Parathyroid adenoma (tissue), 2 donors: ENCODE measurements around the gene MYO5B.

ENCODE experiments used
- H2AFZ ChIP-seq: fragments of 300-600 bp; sonication (generic); one replicate; pipeline ENCODE4 v1.7.0; 2017; ENCODE audit warnings: antibody characterized with exemption, mild to moderate bottlenecking
- H3K27ac ChIP-seq: fragments of 300-600 bp; sonication (generic); one replicate; pipeline ENCODE4 v1.7.0; 2017
- H3K27me3 ChIP-seq: fragments of 300-600 bp; sonication (generic); one replicate; pipeline ENCODE4 v1.7.0; 2017; ENCODE audit warnings: low read length; ENCODE audit not compliant: control insufficient read depth, insufficient read depth
- H3K36me3 ChIP-seq: fragments of 300-600 bp; sonication (generic); one replicate; pipeline ENCODE4 v1.7.0; 2017; ENCODE audit warnings: low read length; ENCODE audit not compliant: control insufficient read depth, insufficient read depth
- H3K4me1 ChIP-seq: fragments of 300-600 bp; sonication (generic); one replicate; pipeline ENCODE4 v1.7.0; 2017; ENCODE audit warnings: control low read depth
- H3K4me2 ChIP-seq: fragments of 300-600 bp; sonication (generic); one replicate; pipeline ENCODE4 v1.7.0; 2017; ENCODE audit warnings: low read length
- H3K4me3 ChIP-seq: fragments of 300-600 bp; sonication (generic); one replicate; pipeline ENCODE4 v1.7.0; 2017; ENCODE audit warnings: low read depth, low read length
- H3K79me2 ChIP-seq: fragments of 300-600 bp; sonication (generic); one replicate; pipeline ENCODE4 v1.7.0; 2017; ENCODE audit warnings: control low read depth
- H3K9ac ChIP-seq: fragments of 300-600 bp; sonication (generic); one replicate; pipeline ENCODE4 v1.7.0; 2017; ENCODE audit warnings: mild to moderate bottlenecking
- H3K9me3 ChIP-seq: fragments of 300-600 bp; sonication (generic); one replicate; pipeline ENCODE4 v1.7.0; 2017; ENCODE audit warnings: low read length; ENCODE audit not compliant: control insufficient read depth
- CTCF ChIP-seq: fragments of 300-600 bp; sonication (generic); IDR thresholded peaks from one replicate; pipeline ENCODE4 v1.7.0; 2017; ENCODE audit warnings: antibody characterized with exemption, mild to moderate bottlenecking
- donor health status: primary hyperparathyroidism.

MYO5B gene

GRCh38 chr18:50163505-50163904 lies 31.4 kb downstream of the MYO5B start:
- no peaks in the 10 kb centered on the region for H3K9me3 ChIP-seq
- no peak overlapping the region for H2AFZ ChIP-seq
- no peak overlapping the region for H3K27ac ChIP-seq
- peaks cover 37% of the 10 kb centered on the region for H3K4me1 ChIP-seq
- no peaks in the 10 kb centered on the region for H3K27me3 ChIP-seq
- no peak overlapping the region for H3K4me2 ChIP-seq
- H3K36me3 ChIP-seq: no peaks in the 10 kb centered on the region
- H3K4me3 ChIP-seq: no peak overlapping the region
- no peak for TF ChIP-seq CTCF
- peaks cover 39% of the 10 kb centered on the region for H3K79me2 ChIP-seq
- H3K9ac ChIP-seq: no peak overlapping the region

- Histone ChIP-seq H3K27me3 (no peaks in the 10 kb centered on the region), H3K36me3 (no peaks in the 10 kb centered on the region), H3K27ac (no peak overlapping the region), H3K4me2 (no peak overlapping the region), H2AFZ (no peak overlapping the region), H3K79me2 (peaks cover 33% of the 10 kb centered on the region), H3K9ac (no peak overlapping the region), H3K4me3 (no peak overlapping the region), H3K4me1 (peaks cover 43% of the 10 kb centered on the region), H3K9me3 (no peaks in the 10 kb centered on the region)
- no peak for TF ChIP-seq CTCF
These were observed 32.3 kb downstream of the MYO5B start for GRCh38 chr18:50162486-50163304.

DNA sequence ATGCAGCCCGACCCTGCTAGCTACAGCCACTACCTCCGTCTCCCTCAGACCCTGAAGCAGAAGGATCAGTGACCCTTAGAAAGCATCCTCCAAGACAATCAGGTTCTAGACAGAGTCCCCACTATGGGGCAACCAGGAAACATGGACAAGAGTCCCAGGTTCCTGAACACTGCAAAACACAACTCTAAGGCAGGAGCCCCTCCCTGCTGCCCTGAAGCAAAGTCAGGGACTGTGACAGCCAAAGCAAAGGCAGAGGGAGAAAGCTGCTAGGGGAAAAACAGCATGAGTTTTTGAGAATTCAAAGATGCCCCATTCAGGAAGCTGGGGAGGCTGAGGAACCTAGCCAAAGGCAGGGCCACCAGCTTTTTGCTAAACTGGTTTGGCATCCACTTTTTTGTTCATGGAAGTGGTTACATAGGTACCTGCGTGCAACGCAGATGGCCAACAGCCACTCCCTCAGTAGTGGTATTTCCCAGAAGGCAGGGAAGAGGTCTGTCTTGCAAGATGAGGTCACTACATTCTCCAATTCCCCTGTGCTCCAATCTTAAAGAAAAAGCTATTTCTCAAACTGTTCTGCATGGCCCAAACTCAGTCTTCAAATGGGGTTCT lies 33.2 kb downstream of the MYO5B start:
- no peak overlapping the region for H3K27ac ChIP-seq
- H3K36me3 ChIP-seq: no peaks in the 10 kb centered on the region
- no peak overlapping the region for H3K4me2 ChIP-seq
- H3K4me1 ChIP-seq: peaks cover 43% of the 10 kb centered on the region
- H3K27me3 ChIP-seq: no peaks in the 10 kb centered on the region
- H3K9me3 ChIP-seq: no peaks in the 10 kb centered on the region
- no peak overlapping the region for H3K4me3 ChIP-seq
- H2AFZ ChIP-seq: no peak overlapping the region
- no peak for TF ChIP-seq CTCF
- H3K9ac ChIP-seq: no peak overlapping the region
- peaks cover 29% of the 10 kb centered on the region for H3K79me2 ChIP-seq

- Histone ChIP-seq H3K27ac (peak overlapping the region; percentile 59), H3K79me2 (peaks cover 21% of the 10 kb centered on the region), H3K4me1 (peaks cover 43% of the 10 kb centered on the region), H3K4me3 (no peak overlapping the region), H3K9me3 (no peaks in the 10 kb centered on the region), H3K9ac (no peak overlapping the region), H3K27me3 (no peaks in the 10 kb centered on the region), H3K36me3 (no peaks in the 10 kb centered on the region), H2AFZ (peak overlapping the region; percentile 34), H3K4me2 (no peak overlapping the region)
- no peak for TF ChIP-seq CTCF
These were observed 35.3 kb downstream of the MYO5B start for GRCh38 chr18:50159654-50160046.
